ENCODE results near the gene ANKS4B.
"Not testable (repeated sequence)": the region's sequence is repeated elsewhere in the genome, so short reads cannot be mapped to it uniquely, and the experiment has no call there.

ANKS4B gene

GRCh38 chr16:21263640-21264570 lies 30.4 kb downstream of the ANKS4B start:
- no peak for DNase-seq

- DNase-seq, result no peak
These were observed 31.1 kb downstream of the ANKS4B start for GRCh38 chr16:21264571-21265036.

GRCh38 chr16:21265104-21265837 lies 31.8 kb downstream of the ANKS4B start:
- DNase-seq, result no peak

GRCh38 chr16:21267298-21267697 lies 33.8 kb downstream of the ANKS4B start:
- DNase-seq, result no peak

GRCh38 chr16:21268236-21268635 lies 34.7 kb downstream of the ANKS4B start:
- DNase-seq, result no peak

- DNase-seq, result no peak
These were observed 38.8 kb downstream of the ANKS4B start for GRCh38 chr16:21272253-21272652.

- not testable (repeated sequence) for DNase-seq
These were observed 39.3 kb downstream of the ANKS4B start for GRCh38 chr16:21272763-21273162.

- no peak for DNase-seq
These were observed 40.8 kb downstream of the ANKS4B start for GRCh38 chr16:21274172-21274726.

GRCh38 chr16:21275529-21275928 lies 42.0 kb downstream of the ANKS4B start:
- DNase-seq, result no peak

GRCh38 chr16:21276090-21276489 lies 42.6 kb downstream of the ANKS4B start:
- no peak for DNase-seq

- no peak for DNase-seq
These were observed 43.8 kb downstream of the ANKS4B start for GRCh38 chr16:21277045-21277926.

GRCh38 chr16:21277927-21278706 lies 44.6 kb downstream of the ANKS4B start, which contains the start of gene CRYM:
Gene CRYM (minus strand): TSS chr16:21278290. CDS start chr16:21278251, 39 bp downstream.
- DNase-seq, result peak in 1 of 2 experiments; percentile 1

- DNase-seq, result no peak
These were observed 46.0 kb downstream of the ANKS4B start for GRCh38 chr16:21279501-21279900.

- no peak for DNase-seq
These were observed 48.3 kb downstream of the ANKS4B start for GRCh38 chr16:21281698-21282389.

- DNase-seq, result no peak
These were observed 50.2 kb downstream of the ANKS4B start for GRCh38 chr16:21283521-21284289.

GRCh38 chr16:21284414-21284813 lies 50.9 kb downstream of the ANKS4B start:
- DNase-seq, result no peak

GRCh38 chr16:21285314-21285713 lies 51.8 kb downstream of the ANKS4B start:
- no peak for DNase-seq

GRCh38 chr16:21289789-21290188 lies 56.3 kb downstream of the ANKS4B start:
- not testable (repeated sequence) for DNase-seq

- DNase-seq, result peak; percentile 81
These were observed 67.0 kb downstream of the ANKS4B start for GRCh38 chr16:21300309-21301167.

Data from Kasumi-1 (cell line).